ENCODE data around the gene CHD1.

The CHD1 gene

DNA sequence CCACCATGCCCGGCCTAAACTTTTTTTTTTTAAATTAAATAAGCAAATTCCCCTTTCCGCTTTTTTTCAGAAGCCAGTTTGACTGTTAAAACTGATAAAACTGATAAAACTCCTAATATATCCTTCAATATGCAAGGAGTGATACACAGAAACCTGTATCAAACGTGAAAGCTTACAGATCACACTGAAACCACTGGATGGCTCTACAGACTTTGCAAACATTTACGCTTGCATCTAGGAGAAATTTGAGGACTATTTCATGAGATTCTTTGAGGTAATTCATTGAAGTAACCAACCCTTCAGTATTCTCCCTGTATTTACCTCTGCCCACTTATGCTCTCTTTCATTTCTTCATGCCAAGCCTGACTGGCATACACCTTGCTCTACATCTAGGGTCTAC is 40.6 kb upstream of the CHD1 start:
- Histone ChIP-seq H3K36me3 (no peaks in the 10 kb centered on the region), H3K27me3 (no peaks in the 10 kb centered on the region), H3K4me1 (ENCODE audit: control insufficient read depth in 1 of 2, insufficient read depth in 1 of 2, low read depth in 1 of 2, low read length in 1 of 2) (peaks cover under 1 to 5% of the 10 kb centered on the region in 2 experiments), H3K27ac (no peak overlapping the region), H3K4me3 (ENCODE audit: low read depth in 1 of 2, low read length in 1 of 2) (no peak overlapping the region), H3K9me3 (no peaks in the 10 kb centered on the region)
- TF ChIP-seq, protein P1, sequence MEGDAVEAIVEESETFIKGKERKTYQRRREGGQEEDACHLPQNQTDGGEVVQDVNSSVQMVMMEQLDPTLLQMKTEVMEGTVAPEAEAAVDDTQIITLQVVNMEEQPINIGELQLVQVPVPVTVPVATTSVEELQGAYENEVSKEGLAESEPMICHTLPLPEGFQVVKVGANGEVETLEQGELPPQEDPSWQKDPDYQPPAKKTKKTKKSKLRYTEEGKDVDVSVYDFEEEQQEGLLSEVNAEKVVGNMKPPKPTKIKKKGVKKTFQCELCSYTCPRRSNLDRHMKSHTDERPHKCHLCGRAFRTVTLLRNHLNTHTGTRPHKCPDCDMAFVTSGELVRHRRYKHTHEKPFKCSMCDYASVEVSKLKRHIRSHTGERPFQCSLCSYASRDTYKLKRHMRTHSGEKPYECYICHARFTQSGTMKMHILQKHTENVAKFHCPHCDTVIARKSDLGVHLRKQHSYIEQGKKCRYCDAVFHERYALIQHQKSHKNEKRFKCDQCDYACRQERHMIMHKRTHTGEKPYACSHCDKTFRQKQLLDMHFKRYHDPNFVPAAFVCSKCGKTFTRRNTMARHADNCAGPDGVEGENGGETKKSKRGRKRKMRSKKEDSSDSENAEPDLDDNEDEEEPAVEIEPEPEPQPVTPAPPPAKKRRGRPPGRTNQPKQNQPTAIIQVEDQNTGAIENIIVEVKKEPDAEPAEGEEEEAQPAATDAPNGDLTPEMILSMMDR (IDR thresholded peaks at IDR 0.05) = no peak

DNA sequence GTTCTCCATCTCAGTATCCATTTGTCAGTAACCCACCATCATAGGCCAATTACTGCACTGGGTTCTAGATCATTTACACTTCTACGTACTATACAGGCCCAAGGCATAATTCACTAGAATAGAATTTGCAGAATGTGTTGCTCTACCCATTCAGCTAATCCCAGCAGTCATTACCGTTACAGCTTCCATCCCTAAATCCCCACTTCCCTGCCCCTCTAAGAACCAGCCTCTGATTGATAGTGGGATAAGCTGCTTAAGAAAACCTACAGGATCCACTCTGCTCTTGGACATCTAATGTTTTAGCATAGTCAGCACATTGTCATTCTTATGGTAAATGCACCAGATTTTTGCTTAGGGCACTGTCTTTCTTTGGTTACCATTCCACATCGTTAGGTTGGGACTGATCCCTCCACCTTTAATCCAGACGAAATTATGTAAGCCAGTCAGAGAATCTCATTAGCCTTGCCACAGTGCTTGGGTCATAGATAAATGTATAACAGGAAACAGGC is 39.3 kb upstream of the CHD1 start:
- Histone ChIP-seq H3K27me3 (no peaks in the 10 kb centered on the region), H3K9me3 (no peaks in the 10 kb centered on the region), H3K4me3 (ENCODE audit: low read depth in 1 of 2, low read length in 1 of 2) (no peak overlapping the region), H3K4me1 (ENCODE audit: control insufficient read depth in 1 of 2, insufficient read depth in 1 of 2, low read depth in 1 of 2, low read length in 1 of 2) (peaks cover 11 to 18% of the 10 kb centered on the region in 2 experiments), H3K36me3 (no peaks in the 10 kb centered on the region), H3K27ac (no peak overlapping the region)
- TF ChIP-seq, protein P1 (IDR thresholded peaks at IDR 0.05) = no peak

DNA sequence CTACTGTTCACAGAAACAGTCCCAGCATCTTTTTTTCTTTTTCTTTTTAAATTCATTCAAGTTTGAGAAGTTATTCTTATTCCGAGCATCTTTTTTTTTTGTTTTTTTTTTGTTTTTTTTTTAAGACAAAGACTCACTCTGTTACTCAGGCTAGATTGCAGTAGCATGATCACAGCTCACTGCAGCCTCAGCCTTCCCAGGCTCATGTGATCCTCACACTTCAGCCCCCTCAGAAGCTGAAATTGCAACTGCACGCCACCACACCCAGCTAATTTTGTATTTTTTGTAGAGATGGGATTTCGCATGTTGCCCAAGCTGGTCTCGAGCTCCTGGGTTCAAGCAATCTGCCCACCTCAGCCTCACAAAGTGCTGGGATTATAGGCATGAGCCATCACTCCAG is 36.4 kb upstream of the CHD1 start:
- Histone ChIP-seq H3K4me1 (ENCODE audit: control insufficient read depth in 1 of 2, insufficient read depth in 1 of 2, low read depth in 1 of 2, low read length in 1 of 2) (peaks cover 23 to 39% of the 10 kb centered on the region in 2 experiments), H3K9me3 (no peaks in the 10 kb centered on the region)

DNA sequence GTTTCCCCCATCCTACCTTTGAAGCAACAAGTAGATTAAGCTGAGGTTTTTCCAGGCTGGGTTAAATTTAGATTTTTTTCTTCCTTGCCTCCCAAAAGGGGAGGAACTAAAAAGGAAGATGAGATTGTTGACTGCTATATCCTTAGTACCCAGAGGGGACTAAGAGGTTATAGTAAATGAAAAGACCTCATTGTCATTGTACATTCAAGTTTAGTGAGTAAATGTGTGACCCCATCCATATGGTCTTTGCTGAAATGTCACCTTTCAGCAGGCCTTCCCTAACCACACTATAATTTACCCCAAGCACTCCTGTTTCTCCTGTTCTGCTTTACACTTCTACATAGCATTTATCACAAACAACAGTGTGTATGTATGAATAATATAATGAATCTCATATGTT is 35.8 kb upstream of the CHD1 start:
- H3K4me3 ChIP-seq (ENCODE audit: low read depth in 1 of 2, low read length in 1 of 2) = no peak overlapping the region
- H3K4me1 ChIP-seq (ENCODE audit: control insufficient read depth in 1 of 2, insufficient read depth in 1 of 2, low read depth in 1 of 2, low read length in 1 of 2) = peaks cover 23 to 39% of the 10 kb centered on the region in 2 experiments
- H3K27ac ChIP-seq = peak overlapping the region; percentile 81
- no peaks in the 10 kb centered on the region for H3K36me3 ChIP-seq
- no peaks in the 10 kb centered on the region for H3K9me3 ChIP-seq
- TF ChIP-seq, protein P1 (IDR thresholded peaks at IDR 0.05) = no peak
- no peaks in the 10 kb centered on the region for H3K27me3 ChIP-seq

More for the DNA sequence above, 36.4 kb upstream of the CHD1 start:
- Histone ChIP-seq H3K36me3 (no peaks in the 10 kb centered on the region), H3K27me3 (no peaks in the 10 kb centered on the region), H3K27ac (no peak overlapping the region), H3K4me3 (ENCODE audit: low read depth in 1 of 2, low read length in 1 of 2) (no peak overlapping the region)
- TF ChIP-seq, protein P1 (IDR thresholded peaks at IDR 0.05) = no peak

DNA sequence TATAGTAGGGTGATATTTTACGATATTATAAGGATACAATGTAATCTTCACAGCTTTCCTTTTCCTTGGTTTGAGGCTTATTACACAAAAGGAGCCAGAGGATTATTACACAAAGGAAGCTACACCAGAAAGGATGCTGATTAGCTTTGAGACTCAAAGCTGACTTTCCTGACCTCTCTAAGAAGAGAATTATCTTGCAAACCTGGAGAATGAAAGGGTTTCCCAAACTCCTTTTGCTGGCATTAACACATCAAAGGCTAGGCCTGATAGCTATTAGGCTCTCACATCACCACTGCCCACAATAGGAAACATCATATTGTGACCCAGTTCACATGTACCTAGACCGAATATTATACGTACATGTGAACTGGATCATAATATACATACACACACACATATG is 34.2 kb upstream of the CHD1 start:
- no peaks in the 10 kb centered on the region for H3K27me3 ChIP-seq
- TF ChIP-seq, protein P1 (IDR thresholded peaks at IDR 0.05) = no peak
- H3K4me3 ChIP-seq (ENCODE audit: low read depth in 1 of 2, low read length in 1 of 2) = no peak overlapping the region
- H3K36me3 ChIP-seq = no peaks in the 10 kb centered on the region
- no peaks in the 10 kb centered on the region for H3K9me3 ChIP-seq
- peak overlapping the region; percentile 81 for H3K27ac ChIP-seq
- peaks cover 23 to 39% of the 10 kb centered on the region in 2 experiments for H3K4me1 ChIP-seq (ENCODE audit: control insufficient read depth in 1 of 2, insufficient read depth in 1 of 2, low read depth in 1 of 2, low read length in 1 of 2)
